A673 (cell line): Measurements from ENCODE around the gene TAF10.

ENCODE experiments used
- EZH2 ChIP-seq: fragments of 200-600 bp; sonication (generic); IDR thresholded peaks from 2 replicates; pipeline ENCODE4 v1.6.1; 2017; ENCODE audit warnings: borderline replicate concordance, low read depth, mild to moderate bottlenecking, mixed read lengths, antibody characterized with exemption, low read length; ENCODE audit not compliant: poor library complexity, severe bottlenecking
- TF ChIP-seq, protein P1 (sequence below): fragments of 300-800, 200-600 bp; sonication (generic); conservative IDR thresholded peaks from 2 replicates; pipeline ENCODE4 v1.5.1; 2017; ENCODE audit warnings: low read depth, mild to moderate bottlenecking, antibody characterized with exemption, low read length, moderate library complexity, mixed read lengths

DNA sequence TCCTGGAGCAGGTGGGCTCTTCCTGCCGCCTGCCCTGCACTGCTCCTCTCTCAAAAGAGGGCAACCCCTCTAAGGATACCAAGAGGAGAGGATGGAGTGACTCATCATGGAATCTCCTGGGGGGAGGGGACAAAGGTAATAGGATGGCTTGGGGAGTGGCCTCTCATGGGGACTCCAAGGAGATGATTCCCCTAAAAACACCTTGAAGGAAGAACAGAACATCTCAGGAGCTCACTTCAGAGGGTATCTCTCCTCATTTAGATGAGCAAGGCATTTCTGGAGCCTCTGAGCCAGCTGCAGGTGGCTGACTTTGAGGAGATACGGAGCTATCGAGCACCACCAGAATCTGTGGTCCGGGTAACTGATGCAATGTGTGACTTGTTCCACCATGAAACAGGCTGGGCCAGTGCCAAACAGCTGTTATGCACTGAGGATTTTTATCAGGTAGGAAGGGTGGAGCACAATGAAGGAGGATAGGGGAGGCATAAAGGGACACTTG is 48.8 kb downstream of the TAF10 start:
- TF ChIP-seq, protein P1, sequence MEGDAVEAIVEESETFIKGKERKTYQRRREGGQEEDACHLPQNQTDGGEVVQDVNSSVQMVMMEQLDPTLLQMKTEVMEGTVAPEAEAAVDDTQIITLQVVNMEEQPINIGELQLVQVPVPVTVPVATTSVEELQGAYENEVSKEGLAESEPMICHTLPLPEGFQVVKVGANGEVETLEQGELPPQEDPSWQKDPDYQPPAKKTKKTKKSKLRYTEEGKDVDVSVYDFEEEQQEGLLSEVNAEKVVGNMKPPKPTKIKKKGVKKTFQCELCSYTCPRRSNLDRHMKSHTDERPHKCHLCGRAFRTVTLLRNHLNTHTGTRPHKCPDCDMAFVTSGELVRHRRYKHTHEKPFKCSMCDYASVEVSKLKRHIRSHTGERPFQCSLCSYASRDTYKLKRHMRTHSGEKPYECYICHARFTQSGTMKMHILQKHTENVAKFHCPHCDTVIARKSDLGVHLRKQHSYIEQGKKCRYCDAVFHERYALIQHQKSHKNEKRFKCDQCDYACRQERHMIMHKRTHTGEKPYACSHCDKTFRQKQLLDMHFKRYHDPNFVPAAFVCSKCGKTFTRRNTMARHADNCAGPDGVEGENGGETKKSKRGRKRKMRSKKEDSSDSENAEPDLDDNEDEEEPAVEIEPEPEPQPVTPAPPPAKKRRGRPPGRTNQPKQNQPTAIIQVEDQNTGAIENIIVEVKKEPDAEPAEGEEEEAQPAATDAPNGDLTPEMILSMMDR = no peak
- no peak for TF ChIP-seq EZH2
